Transverse colon (tissue), 4 donors: ENCODE data around the gene CPNE6. TPM values are rescaled to one million over a fixed set of nuclear protein-coding genes. Genes with fewer than 3 reads are reported as not detected.

Experiments
- DNase-seq: peaks from one replicate; pipeline ENCODE4 v3.0.0-alpha.2; 2019
- H3K27ac ChIP-seq, 4 donors: fragments of 200-600 bp; sonication (generic); 2 replicates each; pipeline ENCODE4 v1.5.1; 2016 to 2018; ENCODE audit warnings: inconsistent platforms in 4 of 4
- H3K27me3 ChIP-seq: fragments of 200-600 bp; sonication (generic); 2 replicates; pipeline ENCODE4 v1.5.1; 2017; ENCODE audit warnings: inconsistent platforms
- H3K36me3 ChIP-seq, 4 donors: fragments of 200-600 bp; sonication (generic); 2 replicates each; pipeline ENCODE4 v1.5.1; 2017 to 2019; ENCODE audit warnings: inconsistent platforms in 4 of 4
- H3K4me1 ChIP-seq, 4 donors: fragments of 200-600 bp; sonication (generic); 2 replicates each; pipeline ENCODE4 v1.5.1; 2017 to 2020; ENCODE audit warnings: inconsistent platforms in 4 of 4
- H3K4me3 ChIP-seq, 4 donors: fragments of 200-600 bp; sonication (generic); 1 replicate in 1 of 4; 2 replicates in 3 of 4; pipeline versions ENCODE4 v1.5.1 to v1.6.1; 2017 to 2019; ENCODE audit warnings: inconsistent platforms in 4 of 4
- H3K9me3 ChIP-seq, 2 donors: fragments of 200-600 bp; sonication (generic); 2 replicates each; pipeline ENCODE4 v1.5.1; 2017 to 2019; ENCODE audit warnings: inconsistent platforms in 2 of 2
- EP300 ChIP-seq: sonication (generic); formaldehyde crosslinking; IDR thresholded peaks from one replicate; pipeline ENCODE4 v1.6.1; 2017; ENCODE audit warnings: antibody characterized with exemption, low read depth
- POLR2A ChIP-seq: fragments of 450-650 bp; IDR thresholded peaks from one replicate; pipeline ENCODE4 v1.6.1; 2016; ENCODE audit warnings: antibody characterized with exemption, mild to moderate bottlenecking, moderate library complexity
- POLR2AphosphoS5 ChIP-seq, 3 donors: sonication (generic); formaldehyde crosslinking; IDR thresholded peaks; one replicate each; pipeline ENCODE4 v1.6.1; 2016; ENCODE audit warnings: antibody characterized with exemption in 3 of 3
- WGBS, 2 donors: methylation state at CpG; one replicate each; pipeline ENCODE4 v1.1.5; 2018; ENCODE audit warnings: low coverage in 1 of 2; 5-methylcytosine and 5-hydroxymethylcytosine counted together
- in situ Hi-C, 4 donors: fragments of 200-750 bp; cut with MboI; loops; one replicate each; pipeline versions ENCODE4 v1.15.0 to v1.15.1; 2017; ENCODE audit warnings: low sequenced_read_pairs in 3 of 4, low pct_ligation_motif_present in 1 of 4, low pct_unique_long_range_greater_than_20kb in 1 of 4
- intact Hi-C: fragments of 100-400 bp; cut with DNase I; formaldehyde crosslinking; loops from one replicate; pipeline ENCODE4 v1.15.1; 2023; ENCODE audit warnings: low total_unique reads
- total RNA-seq, 4 donors: library from RNA; depleted of rRNA; stranded (reverse); fragments of >200 nt; gene quantifications; one replicate each; pipeline ENCODE4 v1.1.0, GENCODE V29; 2016
- TF ChIP-seq, protein P1 (sequence below), 5 experiments: fragments of 200-600 bp in 3 of 5; fragments of 450-650 bp in 2 of 5; sonication (generic) in 3 of 5; IDR thresholded peaks; 1 replicate in 2 of 5; 2 replicates in 3 of 5; pipeline ENCODE4 v1.5.1; 2016 to 2017; ENCODE audit warnings: antibody characterized with exemption in 5 of 5, inconsistent platforms in 3 of 5, mild to moderate bottlenecking in 2 of 5, moderate library complexity in 1 of 5

The CPNE6 gene
- total RNA-seq, 4 donors from 2014 or later = 3.4 TPM; not detected in 3

DNA sequence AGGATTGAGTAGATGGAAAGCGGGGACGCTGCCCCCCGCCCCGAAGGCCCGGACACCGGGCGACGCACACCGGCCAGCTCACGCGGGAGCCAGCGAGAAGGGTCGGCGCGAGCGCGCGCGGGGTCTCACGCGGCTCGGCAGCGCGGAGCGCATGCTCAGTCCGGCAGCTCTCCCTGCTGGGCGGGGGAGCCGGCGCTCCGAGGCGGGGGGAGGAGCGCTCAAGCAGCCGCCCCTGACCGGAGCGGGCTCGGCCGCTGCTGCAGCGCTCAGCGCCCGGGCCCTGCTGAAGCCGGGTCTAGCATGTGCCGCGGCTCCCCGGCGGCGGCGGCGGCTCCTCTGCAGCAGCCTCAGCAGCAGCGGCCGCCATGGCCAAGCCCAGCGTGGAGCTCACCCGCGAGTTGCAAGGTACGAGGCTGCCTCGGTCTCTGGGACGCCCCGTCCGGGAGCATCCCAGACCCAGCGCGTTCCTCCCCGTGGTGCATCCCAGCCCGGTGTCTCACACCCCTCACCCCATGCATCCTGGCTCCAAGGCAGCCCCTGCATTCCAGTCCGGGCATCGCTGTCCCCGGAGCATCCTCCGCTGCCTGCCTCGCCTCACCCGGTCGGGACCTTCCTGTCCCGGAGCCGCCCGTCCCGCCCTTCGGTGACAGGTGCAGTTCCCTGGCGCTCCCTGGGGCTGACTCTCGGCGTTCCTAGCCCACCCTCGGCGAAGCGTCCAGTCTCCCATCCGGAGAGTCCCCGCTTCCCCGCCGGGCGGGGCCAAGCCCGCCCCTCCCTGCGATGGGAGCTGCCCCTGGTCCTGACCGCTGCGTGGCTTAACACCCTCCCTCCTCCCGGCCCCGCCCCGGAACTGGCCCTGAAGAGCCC, 19.3 kb upstream of the CPNE6 start, which contains the start of gene CARMIL3:
Gene CARMIL3 (plus strand): TSS at position 221 of the 867 bp plus-strand sequence. CDS start 145 bp downstream, at position 366.
- 0% methylated on average over 65 of the region's 92 CpGs; no CpG with 5 or more reads in 1 of the 2 donors for WGBS, 2 donors
- H3K27ac ChIP-seq = peak within 1 kb of the TSS; percentile 40 to 72 (median 58)
- peak; percentile 72 for DNase-seq
- intact Hi-C loops (no loop called here), in situ Hi-C loops (no loop called here)
- TF ChIP-seq EP300 = no peak
- TF ChIP-seq POLR2AphosphoS5 (IDR thresholded peaks at IDR 0.05) = peak in 1 of 3 donors; percentile 21
- TF ChIP-seq POLR2A = no peak
- TF ChIP-seq, protein P1, sequence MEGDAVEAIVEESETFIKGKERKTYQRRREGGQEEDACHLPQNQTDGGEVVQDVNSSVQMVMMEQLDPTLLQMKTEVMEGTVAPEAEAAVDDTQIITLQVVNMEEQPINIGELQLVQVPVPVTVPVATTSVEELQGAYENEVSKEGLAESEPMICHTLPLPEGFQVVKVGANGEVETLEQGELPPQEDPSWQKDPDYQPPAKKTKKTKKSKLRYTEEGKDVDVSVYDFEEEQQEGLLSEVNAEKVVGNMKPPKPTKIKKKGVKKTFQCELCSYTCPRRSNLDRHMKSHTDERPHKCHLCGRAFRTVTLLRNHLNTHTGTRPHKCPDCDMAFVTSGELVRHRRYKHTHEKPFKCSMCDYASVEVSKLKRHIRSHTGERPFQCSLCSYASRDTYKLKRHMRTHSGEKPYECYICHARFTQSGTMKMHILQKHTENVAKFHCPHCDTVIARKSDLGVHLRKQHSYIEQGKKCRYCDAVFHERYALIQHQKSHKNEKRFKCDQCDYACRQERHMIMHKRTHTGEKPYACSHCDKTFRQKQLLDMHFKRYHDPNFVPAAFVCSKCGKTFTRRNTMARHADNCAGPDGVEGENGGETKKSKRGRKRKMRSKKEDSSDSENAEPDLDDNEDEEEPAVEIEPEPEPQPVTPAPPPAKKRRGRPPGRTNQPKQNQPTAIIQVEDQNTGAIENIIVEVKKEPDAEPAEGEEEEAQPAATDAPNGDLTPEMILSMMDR (IDR thresholded peaks at IDR 0.05) = no peak
- H3K36me3 ChIP-seq = no peaks in the 10 kb centered on the region
- no peaks in the 10 kb centered on the region for H3K9me3 ChIP-seq
- peaks cover 7 to 15% (median 12%) of the 10 kb centered on the region in 4 donors for H3K4me1 ChIP-seq
- H3K27me3 ChIP-seq = no peaks in the 10 kb centered on the region
- peak within 1 kb of the TSS; percentile 40 to 66 (median 56) for H3K4me3 ChIP-seq

DNA sequence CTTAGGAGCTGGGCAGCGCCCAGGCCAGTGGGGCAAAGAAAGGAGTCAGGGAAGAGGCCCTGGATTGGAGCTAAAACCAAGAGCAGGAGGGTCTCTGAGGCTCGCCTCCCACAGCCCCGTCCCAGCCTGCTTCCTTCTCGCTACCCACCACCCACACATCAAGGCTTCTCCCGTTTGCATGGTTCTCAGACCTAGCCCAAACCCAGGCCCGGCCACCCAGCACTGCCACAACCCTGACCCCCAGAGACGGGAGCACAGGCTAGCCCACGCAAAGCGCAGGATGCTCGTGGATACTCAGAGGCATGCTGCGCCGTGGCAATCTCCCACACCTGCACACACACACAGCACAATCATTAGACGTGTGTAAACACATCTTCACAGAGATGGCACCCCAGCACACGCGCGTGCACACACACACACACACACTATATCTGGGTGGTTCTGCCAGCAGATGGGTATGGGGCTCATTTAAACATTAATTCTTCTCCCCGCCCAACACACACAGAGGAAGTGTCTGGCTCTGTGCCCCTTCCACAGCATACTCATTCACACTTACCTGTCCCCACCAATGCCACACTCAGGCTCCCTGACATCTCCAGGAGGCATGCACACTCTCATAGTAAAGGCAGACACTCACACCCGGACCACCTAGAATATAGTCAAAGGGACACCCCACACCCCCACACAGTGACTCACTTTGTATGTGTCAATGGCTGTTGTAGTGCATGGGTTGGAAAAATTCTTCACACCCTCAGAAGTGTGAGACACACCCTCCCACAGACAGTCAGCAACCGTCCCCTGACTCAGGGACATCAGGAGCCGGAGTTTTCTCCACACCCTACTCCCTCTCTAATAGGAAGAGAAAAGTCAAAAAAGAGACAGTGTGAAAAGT, 18.5 kb upstream of the CPNE6 start:
- Histone ChIP-seq H3K4me1 (peaks cover 7 to 15% (median 12%) of the 10 kb centered on the region in 4 donors), H3K36me3 (no peaks in the 10 kb centered on the region), H3K27ac (no peak overlapping the region), H3K4me3 (peak overlapping the region in 3 of 4 donors; percentile 40 to 66 (median 62)), H3K27me3 (no peaks in the 10 kb centered on the region), H3K9me3 (no peaks in the 10 kb centered on the region)
- in situ Hi-C loops = no loop called here
- DNase-seq = no peak
- TF ChIP-seq POLR2AphosphoS5 (IDR thresholded peaks at IDR 0.05) (no peak), EP300 (no peak)
- TF ChIP-seq, protein P1 (IDR thresholded peaks at IDR 0.05) = no peak
- 37 to 40% methylated on average over 1 to 20 of the region's 20 CpGs for WGBS, 2 donors
- intact Hi-C loops = no loop called here

DNA sequence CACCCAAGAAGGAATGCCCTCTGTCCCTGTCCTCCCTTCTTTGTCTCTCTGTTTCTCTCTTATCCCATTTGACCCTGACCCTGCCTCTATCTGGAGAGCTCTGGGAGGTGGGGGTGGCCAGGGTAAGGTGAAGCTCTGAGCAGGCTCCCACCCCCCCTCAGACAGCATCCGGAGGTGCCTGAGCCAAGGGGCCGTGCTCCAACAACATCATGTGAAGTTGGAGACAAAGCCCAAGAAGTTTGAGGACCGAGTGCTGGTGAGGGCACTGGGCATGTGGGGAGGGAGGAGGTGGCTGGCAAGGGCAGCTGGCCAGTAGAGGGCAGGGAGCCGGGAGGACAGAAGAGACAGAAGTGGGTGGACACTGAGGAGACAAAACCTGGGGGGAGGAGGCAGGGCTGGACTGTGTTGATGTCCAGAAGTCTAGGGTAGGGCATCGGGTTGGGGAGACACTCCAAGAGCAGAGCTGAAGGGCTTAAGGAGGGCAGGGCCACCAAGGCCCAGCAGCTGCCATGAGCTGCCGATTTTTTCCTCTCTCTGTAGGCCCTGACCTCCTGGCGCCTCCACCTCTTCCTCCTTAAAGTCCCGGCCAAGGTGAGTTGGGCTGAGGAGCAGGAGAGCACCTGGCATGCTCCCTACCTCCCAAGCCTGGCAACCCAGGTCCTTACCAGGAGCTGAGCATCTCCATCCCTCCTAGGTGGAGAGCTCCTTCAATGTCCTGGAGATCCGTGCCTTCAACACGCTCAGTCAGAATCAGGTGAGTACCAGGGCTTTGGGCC, 17.6 kb upstream of the CPNE6 start:
- no peak overlapping the region for H3K4me3 ChIP-seq
- in situ Hi-C loops = no loop called here
- no peak overlapping the region for H3K27ac ChIP-seq
- H3K4me1 ChIP-seq = peaks cover 7 to 16% (median 13%) of the 10 kb centered on the region in 4 donors
- H3K9me3 ChIP-seq = no peaks in the 10 kb centered on the region
- 40 to 84% methylated on average over 1 to 10 of the region's 10 CpGs for WGBS, 2 donors
- no peaks in the 10 kb centered on the region for H3K36me3 ChIP-seq
- no peak for DNase-seq
- H3K27me3 ChIP-seq = no peaks in the 10 kb centered on the region
- no peak for TF ChIP-seq EP300
- TF ChIP-seq, protein P1 (IDR thresholded peaks at IDR 0.05) = no peak
- no peak for TF ChIP-seq POLR2A
- TF ChIP-seq POLR2AphosphoS5 (IDR thresholded peaks at IDR 0.05) = no peak
- intact Hi-C loops = no loop called here
